GM18499 (cell line): ENCODE data around the gene KRTAP4-3.
"Not testable (repeated sequence)": the region's sequence is repeated elsewhere in the genome, so short reads cannot be mapped to it uniquely, and the experiment has no call there.

Experiments used
- ATAC-seq: cut with Tn5 transposase; IDR thresholded peaks from one replicate; pipeline ENCODE4 v1.9.1; 2021; ENCODE audit warnings: moderate number of reproducible peaks; ENCODE audit not compliant: insufficient read depth, unreplicated experiment

The KRTAP4-3 gene

DNA sequence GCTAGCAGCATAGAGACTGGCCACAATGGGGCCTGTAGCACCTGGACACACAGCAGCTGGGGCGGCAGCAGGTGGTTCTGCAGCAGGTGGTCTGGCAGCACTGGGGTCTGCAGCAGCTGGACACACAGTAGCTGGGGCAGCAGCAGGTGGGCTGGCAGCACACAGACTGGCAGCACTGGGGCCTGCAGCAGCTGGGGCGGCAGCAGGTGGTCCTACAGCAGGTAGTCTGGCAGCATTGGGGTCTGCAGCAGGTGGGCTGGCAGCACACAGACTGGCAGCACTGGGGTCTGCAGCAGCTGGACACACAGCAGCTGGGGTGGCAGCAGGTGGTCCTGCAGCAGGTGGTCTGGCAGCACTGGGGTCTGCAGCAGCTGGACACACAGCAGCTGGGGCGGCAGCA, 7.8 kb downstream of the KRTAP4-3 start:
- ATAC-seq = not testable (repeated sequence)

DNA sequence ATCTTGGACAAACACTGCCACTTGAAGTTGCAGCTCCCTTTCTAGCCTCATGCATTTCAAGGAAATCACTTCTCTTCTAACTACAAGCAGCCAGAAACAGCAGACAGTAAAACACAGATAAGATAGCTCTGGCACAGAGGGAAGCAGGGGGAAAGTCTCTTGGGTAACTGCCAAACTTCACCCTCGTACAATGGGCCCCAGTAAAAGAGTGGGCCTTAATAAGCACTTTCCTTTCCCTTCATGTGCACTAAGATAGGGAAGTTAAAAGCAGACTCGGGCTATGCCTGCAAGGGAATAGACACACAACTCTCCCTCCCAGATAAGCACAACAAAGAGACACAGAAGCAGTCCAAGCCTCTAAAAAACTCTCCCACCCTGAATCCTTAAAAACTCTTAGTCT, 14.2 kb downstream of the KRTAP4-3 start:
- ATAC-seq = no peak

DNA sequence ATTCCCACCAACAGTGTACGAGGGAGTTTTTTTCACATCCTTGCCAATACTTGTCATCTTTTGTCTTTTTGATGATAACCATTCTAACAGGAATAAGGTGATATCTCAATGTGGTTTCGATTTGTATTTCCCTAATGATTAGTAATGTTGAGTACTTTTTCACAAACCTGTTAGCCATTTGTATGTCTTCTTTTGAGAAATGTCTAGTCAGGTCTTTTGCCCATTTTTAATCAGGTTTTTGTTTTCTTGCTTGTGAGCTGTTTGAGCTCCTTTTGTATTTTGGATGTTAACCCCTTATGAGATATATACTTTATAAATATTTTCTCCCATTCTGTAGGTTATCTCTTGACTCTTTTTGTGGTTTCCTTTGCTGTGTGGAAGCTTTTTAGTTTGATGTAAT, 16.5 kb downstream of the KRTAP4-3 start:
- no peak for ATAC-seq

DNA sequence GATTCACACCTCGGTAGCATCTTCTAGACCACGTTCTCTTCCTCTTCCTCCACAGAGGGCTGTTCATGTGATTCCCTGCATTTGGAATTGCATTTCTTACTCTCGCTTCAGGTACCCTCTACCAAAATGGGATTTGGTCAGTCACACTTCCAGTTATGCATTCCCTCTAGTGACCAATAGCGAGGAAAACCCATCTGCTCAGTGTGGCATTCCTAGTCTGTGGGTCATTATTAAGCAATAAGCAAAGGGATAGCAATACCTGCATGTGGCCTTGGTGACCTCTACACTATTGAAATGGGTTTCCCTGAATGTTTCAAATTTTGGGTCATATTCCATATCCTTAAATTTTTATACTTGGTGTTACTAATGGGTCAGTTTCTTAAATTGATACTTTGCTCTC, 18.0 kb downstream of the KRTAP4-3 start:
- ATAC-seq = no peak

DNA sequence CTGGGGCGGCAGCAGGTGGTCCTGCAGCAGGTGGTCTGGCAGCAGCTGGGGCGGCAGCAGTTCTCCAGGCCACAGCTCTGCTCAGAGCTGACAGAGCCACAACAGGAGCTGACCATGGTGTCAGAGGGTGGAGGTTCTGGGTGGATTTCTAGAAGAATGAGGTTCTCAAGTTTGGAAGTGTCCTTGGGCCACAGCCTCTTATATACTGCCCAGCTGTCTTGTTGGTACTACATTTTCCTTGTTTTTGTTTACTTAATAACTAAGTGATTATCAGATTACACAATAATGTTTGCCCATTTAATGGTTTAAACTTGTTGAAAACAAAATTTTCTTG, 18.4 kb downstream of the KRTAP4-3 start, which contains the start of gene KRTAP4-5:
Gene KRTAP4-5 (minus strand): TSS at position 174 of the 334 bp plus-strand sequence. CDS start 58 bp downstream, at position 116.
- ATAC-seq = no peak

DNA sequence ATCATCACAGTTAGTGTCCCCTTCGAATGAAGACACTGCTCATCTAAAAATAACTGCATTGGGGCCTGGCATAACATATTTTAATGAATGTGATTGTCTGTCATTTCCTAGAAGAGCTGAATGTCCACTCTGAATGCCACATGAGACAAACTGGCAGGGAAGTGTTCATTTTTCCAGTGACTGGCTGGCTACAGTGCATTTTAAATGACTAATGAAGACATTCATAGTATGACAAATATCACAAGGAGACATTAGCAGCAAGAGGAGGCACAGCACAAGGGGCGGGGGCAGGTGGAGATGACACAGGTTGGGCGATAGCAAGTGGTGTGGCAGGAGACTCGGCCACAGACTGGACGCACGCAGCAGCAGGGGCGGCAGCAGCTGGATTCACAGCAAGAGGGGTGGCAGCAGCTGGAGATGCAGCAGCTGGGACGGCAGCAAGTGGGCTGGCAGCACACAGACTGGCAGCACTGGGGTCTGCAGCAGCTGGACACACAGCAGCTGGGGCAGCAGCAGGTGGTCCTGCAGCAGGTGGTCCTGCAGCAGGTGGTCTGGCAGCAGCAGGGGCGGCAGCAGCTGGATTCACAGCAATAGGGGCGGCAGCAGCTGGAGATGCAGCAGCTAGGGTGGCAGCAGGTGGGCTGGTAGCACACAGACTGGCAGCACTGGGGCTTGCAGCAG, 18.9 kb downstream of the KRTAP4-3 start:
- ATAC-seq = not testable (repeated sequence)

DNA sequence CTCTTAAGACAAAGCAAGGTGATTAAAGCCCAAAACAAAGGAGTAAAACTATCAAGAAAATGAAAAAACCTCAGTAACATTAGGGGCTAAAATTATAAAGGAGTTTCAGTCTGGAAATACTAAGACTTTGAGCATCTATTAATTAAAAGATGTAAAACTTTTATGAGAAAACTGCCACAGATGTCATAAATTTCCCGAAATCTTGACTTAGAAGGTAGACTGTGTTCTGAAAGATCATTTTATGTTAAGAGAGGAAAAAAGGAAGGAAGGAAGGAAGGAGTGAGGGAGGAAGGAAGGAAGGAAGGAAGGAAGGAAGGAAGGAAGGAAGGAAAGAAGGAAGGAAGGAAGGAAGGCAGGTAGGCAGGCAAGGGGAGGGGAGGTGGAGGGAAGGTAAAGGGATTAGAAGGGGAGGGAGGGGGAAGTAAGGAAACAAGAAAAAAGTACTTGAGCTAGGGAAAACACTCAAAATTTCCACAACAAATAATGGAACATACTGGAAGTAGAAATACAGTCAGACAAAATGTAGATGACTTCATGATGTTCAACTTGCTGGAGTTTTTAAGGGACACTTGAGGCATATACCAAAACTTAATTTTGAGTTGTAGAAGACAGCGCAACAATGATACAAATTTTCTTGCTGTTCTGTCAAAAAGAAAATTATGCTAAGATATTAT, 20.4 kb downstream of the KRTAP4-3 start:
- no peak for ATAC-seq

DNA sequence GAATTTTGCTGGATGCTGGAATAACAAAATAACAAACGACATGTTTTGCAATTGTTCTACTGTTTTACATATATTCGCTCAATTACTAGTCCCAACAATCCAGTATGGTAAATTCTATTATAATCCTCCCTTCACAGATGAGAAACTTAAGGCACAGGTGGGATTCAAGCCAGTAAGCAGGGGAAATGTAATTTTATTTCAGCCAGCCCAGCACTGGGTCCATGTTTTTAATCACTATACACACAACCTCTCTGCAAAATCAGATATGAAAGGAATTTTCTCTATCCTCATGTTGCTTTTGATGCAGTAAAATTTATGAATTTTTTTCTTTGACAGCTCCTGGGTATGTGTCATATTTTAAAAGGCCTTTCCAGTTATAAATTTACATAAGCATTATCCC, 22.8 kb downstream of the KRTAP4-3 start:
- ATAC-seq = no peak

DNA sequence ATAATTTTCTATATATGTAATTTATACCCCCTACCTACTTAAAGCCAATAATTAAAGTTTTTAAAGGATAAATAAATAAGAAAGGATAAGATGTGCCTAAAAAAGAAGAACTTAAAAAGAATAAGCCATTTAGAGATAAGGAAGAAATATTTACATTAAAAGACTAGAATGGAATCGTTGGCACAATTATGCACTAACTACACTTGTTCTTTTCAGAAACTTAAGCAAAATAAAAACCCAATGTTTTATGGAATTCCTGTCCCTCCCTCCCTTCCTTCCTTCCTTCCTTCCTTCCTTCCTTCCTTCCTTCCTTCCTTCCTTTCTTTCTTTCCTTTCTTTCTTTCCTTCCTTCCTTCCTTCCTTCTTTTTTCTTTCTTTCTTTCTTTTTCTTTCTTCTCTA, 23.2 kb downstream of the KRTAP4-3 start:
- no peak for ATAC-seq

DNA sequence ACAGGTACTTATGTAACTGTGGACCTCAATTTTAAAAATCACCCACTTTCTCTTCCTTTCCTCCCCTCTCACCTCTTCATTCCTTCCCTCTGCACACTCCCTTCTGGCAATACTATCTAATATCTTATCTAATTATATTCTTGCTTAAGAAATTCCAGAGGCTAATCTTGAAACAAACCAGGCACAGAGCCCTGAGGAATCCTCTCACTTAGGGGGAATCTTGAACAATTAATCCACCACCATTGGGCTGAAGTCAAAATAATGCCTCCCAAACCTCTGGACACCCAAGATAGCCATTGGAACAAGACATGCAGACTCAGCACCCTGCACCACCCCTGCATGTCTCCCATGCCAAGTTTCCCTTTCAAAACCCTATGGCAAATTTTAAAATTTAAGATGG, 26.7 kb downstream of the KRTAP4-3 start:
- no peak for ATAC-seq

DNA sequence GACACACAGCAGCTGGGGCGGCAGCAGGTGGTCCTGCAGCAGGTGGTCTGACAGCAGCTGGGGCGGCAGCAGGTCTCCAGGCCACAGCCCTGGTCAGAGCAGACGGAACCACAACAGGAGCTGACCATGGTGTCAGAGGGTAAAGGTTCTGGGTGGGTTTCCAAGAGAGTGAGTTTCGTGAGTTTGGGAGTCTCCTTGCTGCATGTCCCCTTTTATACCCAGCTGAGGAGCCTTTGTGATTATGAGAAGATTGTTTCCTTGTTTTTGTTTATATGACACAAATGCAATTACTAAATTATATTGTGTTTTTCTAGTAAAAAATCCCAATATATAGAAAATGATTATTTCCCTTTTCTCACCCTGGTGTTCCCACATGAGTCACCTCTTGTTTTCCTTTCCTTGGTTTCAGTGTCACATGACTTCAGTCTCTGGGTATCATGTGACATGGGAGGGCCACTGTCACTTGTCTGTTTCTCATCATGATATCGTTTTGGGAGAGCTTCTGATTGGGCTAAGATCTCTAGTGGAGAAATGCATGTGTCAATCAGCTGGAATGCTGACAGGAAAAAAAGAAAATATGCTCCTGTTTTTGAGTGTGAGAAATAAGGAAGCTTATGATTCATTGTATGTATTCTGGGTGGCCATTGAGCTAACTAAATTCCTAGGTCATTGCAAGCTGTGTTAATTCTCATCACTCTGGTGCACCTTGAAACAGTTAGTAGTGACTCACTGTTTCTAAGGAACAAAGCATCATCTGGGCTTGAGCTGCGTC, 27.5 kb downstream of the KRTAP4-3 start, which contains the start of gene KRTAP4-6:
Gene KRTAP4-6 (minus strand): TSS at position 185 of the 772 bp plus-strand sequence. CDS start 57 bp downstream, at position 128.
- no peak for ATAC-seq

DNA sequence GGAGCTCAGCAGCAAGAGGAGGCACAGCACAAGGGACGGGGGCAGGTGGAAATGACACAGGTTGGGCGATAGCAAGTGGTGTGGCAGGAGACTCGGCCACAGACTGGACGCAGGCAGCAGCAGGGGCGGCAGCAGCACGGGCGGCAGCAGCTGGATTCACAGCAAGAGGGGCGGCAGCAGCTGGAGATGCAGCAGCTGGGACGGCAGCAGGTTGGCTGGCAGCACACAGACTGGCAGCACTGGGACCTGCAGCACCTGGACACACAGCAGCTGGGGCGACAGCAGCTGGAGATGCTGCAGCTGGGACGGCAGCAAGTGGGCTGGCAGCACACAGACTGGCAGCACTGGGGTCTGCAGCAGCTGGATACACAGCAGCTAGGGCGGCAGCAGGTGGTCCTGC, 28.2 kb downstream of the KRTAP4-3 start:
- ATAC-seq = not testable (repeated sequence)

DNA sequence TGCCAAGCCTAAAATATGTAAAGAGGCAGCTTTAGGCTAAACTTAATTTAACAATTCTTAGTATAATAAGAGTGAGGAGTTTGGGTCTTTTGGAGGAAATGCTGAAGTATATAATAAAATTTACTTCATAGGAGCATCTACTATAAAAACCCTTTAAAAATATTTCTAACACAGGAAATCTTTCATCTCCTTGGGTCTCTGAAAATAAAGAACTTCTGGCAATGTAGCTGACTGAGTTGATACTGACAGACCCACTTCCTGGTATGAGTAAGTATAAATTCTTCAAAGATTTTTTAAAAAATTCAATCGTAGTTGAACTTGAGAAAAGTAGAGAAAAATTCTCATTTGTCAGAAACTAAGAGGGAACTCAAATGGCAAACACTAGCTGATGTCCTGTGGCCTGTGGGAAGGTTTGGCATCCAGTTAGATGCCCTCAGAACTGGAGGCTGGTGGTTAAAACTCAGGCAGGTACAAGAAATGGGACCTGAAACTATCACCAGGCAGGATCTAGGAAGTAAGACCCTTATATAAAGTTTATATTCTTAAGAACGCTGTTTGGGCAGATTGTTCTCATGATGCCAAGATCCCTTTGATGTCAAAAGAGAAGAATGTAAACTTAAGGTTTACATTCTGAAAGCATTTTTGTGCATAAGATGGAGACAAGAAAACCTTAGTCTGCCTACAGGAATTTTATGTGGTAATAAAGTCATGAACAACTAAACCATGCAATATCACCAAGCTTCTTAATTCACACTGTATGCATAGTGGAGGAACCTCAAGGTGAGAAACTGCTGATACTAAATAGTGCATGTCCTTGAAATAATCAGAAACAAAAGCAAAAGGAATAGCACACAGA, 33.9 kb downstream of the KRTAP4-3 start:
- ATAC-seq = no peak

DNA sequence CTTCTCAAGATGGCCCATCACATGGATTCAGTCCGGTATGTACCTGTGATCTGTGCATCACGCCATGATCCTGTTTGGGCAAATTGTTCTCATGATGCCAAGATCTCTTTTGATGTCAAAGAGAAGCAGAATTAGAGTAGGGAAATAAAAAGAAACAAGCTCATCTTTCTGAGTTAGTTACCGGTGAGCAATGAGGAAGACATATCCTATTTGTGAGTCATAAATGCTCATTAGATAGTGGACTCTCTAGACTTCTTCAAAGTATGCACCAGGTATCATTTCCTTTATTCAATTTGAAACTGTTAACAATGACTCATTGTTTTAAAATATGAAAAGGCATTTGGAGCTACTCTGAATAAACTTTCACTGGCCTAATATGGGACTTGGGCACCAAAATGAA, 36.0 kb downstream of the KRTAP4-3 start:
- no peak for ATAC-seq

DNA sequence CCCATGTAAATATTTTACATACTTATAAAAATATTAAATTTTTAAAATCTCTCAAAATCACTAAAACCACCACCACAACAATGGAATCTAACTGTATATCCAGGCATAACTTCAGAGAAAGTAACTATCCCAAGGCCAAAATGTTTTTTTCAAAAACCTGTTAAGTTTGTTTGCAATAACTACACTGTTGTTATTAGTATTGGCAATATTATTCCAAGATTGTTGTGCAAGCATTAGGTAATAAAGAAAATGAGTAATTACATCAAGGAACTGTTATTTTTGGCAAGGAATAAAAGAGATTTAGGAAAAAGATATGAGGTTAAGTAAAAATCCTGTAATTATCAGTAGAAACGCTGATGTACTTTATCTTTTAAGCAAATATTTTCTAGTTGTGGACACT, 40.6 kb downstream of the KRTAP4-3 start:
- no peak for ATAC-seq

DNA sequence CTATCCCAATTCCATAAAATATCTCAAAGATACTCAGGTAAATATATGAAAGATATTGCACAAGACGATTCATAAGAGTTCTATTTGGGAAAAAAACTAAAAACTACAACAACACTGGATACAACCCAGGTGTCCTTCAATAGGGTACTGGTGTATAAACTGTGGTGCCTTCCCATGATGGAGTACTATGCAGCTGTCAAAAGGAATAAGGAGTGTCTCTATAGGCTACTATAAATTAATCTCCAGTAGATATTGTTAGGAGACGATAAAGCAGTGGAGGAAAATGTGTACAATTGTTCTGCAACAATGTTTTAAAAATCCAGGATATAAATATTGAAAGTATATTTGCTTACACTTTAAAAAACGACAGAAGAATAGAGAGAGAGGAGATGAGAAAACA, 41.6 kb downstream of the KRTAP4-3 start:
- ATAC-seq = no peak

DNA sequence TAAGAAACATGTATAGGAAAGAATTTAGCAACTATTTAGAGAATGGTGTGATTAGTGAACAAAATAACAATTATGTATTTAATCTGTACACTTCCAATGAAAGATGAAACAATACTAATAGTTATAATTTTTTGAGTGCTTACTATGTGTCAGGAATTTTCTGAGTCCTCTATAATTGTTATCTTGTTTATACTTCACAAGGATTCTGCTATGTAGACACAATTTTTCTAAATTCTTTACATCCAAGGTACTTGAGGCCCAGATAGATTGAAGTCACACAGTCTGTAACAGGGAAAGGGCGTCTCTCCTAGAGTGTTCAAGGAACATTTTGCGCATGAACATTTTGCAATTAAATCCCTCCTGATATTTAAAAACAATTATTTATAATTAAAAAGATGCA, 43.0 kb downstream of the KRTAP4-3 start:
- no peak for ATAC-seq

DNA sequence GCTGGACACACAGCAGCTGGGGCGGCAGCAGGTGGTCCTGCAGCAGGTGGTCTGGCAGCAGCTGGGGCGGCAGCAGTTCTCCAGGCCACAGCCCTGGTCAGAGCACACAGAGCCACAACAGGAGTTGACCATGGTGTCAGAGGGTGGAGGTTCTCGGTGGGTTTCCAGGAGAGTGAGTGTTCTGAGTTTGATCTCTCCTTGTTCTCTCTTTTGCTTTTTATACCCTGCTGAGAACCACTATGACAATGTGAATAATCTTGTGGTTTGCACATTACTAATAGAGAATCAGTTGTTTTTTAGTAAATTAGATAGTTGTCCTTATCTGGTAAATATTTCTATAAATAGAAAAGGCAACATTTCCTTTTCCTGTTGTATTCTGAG, 44.0 kb downstream of the KRTAP4-3 start, which contains the start of gene KRTAP4-12:
Gene KRTAP4-12 (minus strand): TSS at position 192 of the 381 bp plus-strand sequence. CDS start 60 bp downstream, at position 132.
- ATAC-seq = not testable (repeated sequence)

DNA sequence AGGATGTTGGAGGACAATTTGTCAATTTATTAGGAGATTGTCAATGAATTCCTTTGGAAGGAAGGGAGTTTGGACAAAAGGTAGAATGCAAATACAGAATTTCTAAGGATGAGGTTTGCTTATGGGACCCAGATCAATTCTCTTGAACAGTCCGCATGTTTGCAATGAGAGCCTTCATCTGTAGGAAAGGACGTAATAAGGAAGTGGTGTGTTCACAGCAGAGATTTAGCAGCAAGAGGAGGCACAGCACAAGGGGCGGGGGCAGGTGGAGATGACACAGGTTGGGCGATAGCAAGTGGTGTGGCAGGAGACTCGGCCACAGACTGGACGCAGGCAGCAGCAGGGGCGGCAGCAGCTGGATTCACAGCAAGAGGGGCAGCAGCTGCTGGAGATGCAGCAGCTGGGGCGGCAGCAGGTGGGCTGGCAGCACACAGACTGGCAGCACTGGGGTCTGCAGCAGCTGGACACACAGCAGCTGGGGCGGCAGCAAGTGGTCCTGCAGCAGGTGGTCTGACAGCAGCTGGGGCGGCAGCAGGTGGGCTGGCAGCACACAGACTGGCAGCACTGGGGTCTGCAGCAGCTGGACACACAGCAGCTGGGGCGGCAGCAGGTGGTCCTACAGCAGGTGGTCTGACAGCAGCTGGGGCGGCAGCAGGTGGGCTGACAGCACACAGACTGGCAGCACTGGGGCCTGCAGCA, 44.6 kb downstream of the KRTAP4-3 start:
- not testable (repeated sequence) for ATAC-seq

DNA sequence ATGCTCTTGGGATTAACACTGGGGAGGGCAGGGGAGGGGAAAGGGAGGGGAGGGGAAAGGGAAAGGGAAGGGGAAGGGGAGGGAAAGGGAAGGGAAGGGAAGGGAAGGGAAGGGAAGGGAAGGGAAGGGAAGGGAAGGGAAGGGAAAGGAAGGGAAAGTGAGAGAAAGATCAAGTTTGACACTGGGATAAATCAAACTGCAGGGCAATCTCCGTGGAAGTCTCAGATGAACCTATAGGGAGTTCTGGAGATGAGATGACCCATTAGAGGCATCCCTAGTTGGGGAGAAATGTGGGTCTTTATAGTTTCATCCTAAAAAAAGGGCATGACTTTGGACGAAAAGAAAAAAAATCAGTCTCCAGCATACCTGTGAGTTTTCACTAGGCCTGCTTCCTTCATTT, 46.3 kb downstream of the KRTAP4-3 start:
- no peak for ATAC-seq
